Cardiac muscle cell (in vitro differentiated cells and primary cell): ENCODE results near the gene ZNF462. TPM values are rescaled to one million over a fixed set of nuclear protein-coding genes. Genes with fewer than 3 reads are reported as not detected.

Experiments
- DNase-seq, 2 donors: peaks; one replicate each; pipeline versions ENCODE4 v3.0.0 to v3.0.0-alpha.2; 2010 to 2017; ENCODE audit warnings: low read depth in 1 of 2, low spot score in 1 of 2
- H3K27ac ChIP-seq: fragments of 200-600 bp; sonication (generic); 2 replicates; pipeline ENCODE4 v1.5.1; 2016
- H3K27me3 ChIP-seq: fragments of 200-600 bp; sonication (generic); 2 replicates; pipeline ENCODE4 v1.6.0; 2016; ENCODE audit warnings: control low read depth
- H3K36me3 ChIP-seq: fragments of 200-600 bp; sonication (generic); 2 replicates; pipeline ENCODE4 v1.5.1; 2016; ENCODE audit warnings: control low read depth
- H3K4me1 ChIP-seq: fragments of 200-600 bp; sonication (generic); 2 replicates; pipeline ENCODE4 v1.8.1; 2017; ENCODE audit warnings: low read depth, mild to moderate bottlenecking, mixed run types
- H3K4me3 ChIP-seq: fragments of 200-600 bp; sonication (generic); 2 replicates; pipeline ENCODE4 v1.5.1; 2016; ENCODE audit warnings: mild to moderate bottlenecking
- H3K9me3 ChIP-seq: fragments of 200-600 bp; sonication (generic); 2 replicates; pipeline ENCODE4 v1.5.1; 2017; ENCODE audit warnings: low read depth, mild to moderate bottlenecking, control low read depth
- CTCF ChIP-seq: IDR thresholded peaks from 2 replicates; pipeline ENCODE4 v1.5.1; 2012; ENCODE audit warnings: low read depth, mild to moderate bottlenecking, low read length
- polyA plus RNA-seq: library from polyadenylated mRNA; unstranded; fragments of >200 nt; fragmentation: Nextera tagmentation; extraction: Ambion mirVana; gene quantifications from 2 replicates; pipeline ENCODE4 v1.2.1, GENCODE V29; 2016
- total RNA-seq: library from RNA; depleted of rRNA; stranded (reverse); fragments of >200 nt; gene quantifications from 2 replicates; pipeline ENCODE4 v1.2.3, GENCODE V29; 2016

ZNF462 gene
- total and polyA plus RNA-seq, 2 experiments from 2014 or later, result 12.7 to 36.8 TPM

- no peak for DNase-seq
- Histone ChIP-seq H3K4me3 (no peak overlapping the region), H3K27me3 (no peaks in the 10 kb centered on the region), H3K27ac (peak overlapping the region; percentile 57), H3K9me3 (no peaks in the 10 kb centered on the region), H3K36me3 (peaks cover 15% of the 10 kb centered on the region), H3K4me1 (peaks cover 13% of the 10 kb centered on the region)
- no peak for TF ChIP-seq CTCF
These were observed 92.2 kb downstream of the ZNF462 start for GRCh38 chr9:106954974-106955850.

GRCh38 chr9:106956971-106957370 lies 94.0 kb downstream of the ZNF462 start:
- peak overlapping the region; percentile 57 for H3K27ac ChIP-seq
- peak; percentile 48 to 56 for DNase-seq

GRCh38 chr9:106958955-106959657 lies 96.1 kb downstream of the ZNF462 start:
- no peaks in the 10 kb centered on the region for H3K27me3 ChIP-seq
- no peaks in the 10 kb centered on the region for H3K9me3 ChIP-seq
- H3K4me3 ChIP-seq, result no peak overlapping the region
- peaks cover 26% of the 10 kb centered on the region for H3K4me1 ChIP-seq
- no peak overlapping the region for H3K27ac ChIP-seq
- TF ChIP-seq CTCF, result no peak
- H3K36me3 ChIP-seq, result peaks cover 10% of the 10 kb centered on the region
- DNase-seq, result no peak

More at GRCh38 chr9:106956971-106957370, 94.0 kb downstream of the ZNF462 start:
- H3K4me3 ChIP-seq, result no peak overlapping the region
- no peaks in the 10 kb centered on the region for H3K27me3 ChIP-seq
- no peak for TF ChIP-seq CTCF
- H3K36me3 ChIP-seq, result peaks cover 15% of the 10 kb centered on the region
- H3K4me1 ChIP-seq, result peaks cover 13% of the 10 kb centered on the region
- no peaks in the 10 kb centered on the region for H3K9me3 ChIP-seq

GRCh38 chr9:106960258-106960657 lies 97.3 kb downstream of the ZNF462 start:
- no peak for TF ChIP-seq CTCF
- Histone ChIP-seq H3K9me3 (no peaks in the 10 kb centered on the region), H3K36me3 (peaks cover 14% of the 10 kb centered on the region), H3K4me3 (no peak overlapping the region), H3K27ac (no peak overlapping the region), H3K27me3 (no peaks in the 10 kb centered on the region), H3K4me1 (peaks cover 26% of the 10 kb centered on the region)
- no peak for DNase-seq

- no peaks in the 10 kb centered on the region for H3K9me3 ChIP-seq
- TF ChIP-seq CTCF, result no peak
- H3K4me3 ChIP-seq, result no peak overlapping the region
- H3K27ac ChIP-seq, result no peak overlapping the region
- DNase-seq, result no peak
- peaks cover 14% of the 10 kb centered on the region for H3K36me3 ChIP-seq
- peaks cover 15% of the 10 kb centered on the region for H3K4me1 ChIP-seq
- no peaks in the 10 kb centered on the region for H3K27me3 ChIP-seq
These were observed 98.7 kb downstream of the ZNF462 start for GRCh38 chr9:106961623-106962022.
